GM21786 (cell line): ENCODE results near the gene ATP2A1.
A peak's percentile ranks its signal among the peaks of the same experiment; 100 is the strongest.
"Not testable (repeated sequence)": the region's sequence is repeated elsewhere in the genome, so short reads cannot be mapped to it uniquely, and the experiment has no call there.

Experiments used
- ATAC-seq: cut with Tn5 transposase; IDR thresholded peaks from one replicate; pipeline ENCODE4 v1.9.1; 2021; ENCODE audit not compliant: unreplicated experiment

ATP2A1 gene

GRCh38 chr16:28932339-28933141 lies 54.3 kb downstream of the ATP2A1 start:
- ATAC-seq: no peak

DNA sequence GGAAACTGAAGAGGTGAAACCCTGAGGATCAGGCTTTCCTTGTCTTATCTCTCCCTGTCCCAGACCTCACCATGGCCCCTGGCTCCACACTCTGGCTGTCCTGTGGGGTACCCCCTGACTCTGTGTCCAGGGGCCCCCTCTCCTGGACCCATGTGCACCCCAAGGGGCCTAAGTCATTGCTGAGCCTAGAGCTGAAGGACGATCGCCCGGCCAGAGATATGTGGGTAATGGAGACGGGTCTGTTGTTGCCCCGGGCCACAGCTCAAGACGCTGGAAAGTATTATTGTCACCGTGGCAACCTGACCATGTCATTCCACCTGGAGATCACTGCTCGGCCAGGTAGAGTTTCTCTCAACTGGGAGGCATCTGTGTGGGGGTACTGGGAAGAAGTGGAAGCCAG lies 54.9 kb downstream of the ATP2A1 start:
- no peak for ATAC-seq

DNA sequence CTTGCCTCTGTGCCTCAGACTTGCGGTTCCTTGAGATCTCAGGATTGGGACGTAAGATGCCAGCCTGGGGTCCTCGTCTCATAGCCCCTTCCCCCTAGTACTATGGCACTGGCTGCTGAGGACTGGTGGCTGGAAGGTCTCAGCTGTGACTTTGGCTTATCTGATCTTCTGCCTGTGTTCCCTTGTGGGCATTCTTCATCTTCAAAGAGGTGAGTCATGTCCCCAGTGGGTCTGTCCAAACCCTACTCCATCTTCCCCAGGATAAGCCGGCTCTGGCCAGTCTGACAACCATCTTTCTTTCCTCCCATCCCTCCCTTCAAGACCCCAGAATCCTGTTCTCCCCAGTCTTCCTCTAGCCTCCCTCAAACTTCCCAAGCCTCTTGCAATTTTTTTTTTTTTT lies 57.1 kb downstream of the ATP2A1 start:
- no peak for ATAC-seq

- ATAC-seq: peak; percentile 55
Observed at GRCh38 chr16:28935924-28936783, 57.9 kb downstream of the ATP2A1 start.

DNA sequence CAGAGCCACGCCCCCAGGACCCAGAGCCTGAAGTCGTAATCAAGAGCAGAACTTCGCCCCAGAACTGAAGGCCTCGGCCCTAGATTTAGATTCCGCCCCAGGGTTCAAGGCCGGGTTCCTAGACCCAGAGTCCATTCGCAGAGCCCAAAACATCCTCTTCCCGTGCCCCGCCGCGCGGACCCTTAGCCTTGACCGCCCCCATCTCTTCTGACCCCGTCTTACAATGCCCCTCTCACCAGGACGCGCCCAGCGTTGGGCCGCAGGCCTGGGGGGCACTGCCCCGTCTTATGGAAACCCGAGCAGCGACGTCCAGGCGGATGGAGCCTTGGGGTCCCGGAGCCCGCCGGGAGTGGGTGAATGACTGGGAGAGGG lies 58.5 kb downstream of the ATP2A1 start:
- ATAC-seq: no peak

DNA sequence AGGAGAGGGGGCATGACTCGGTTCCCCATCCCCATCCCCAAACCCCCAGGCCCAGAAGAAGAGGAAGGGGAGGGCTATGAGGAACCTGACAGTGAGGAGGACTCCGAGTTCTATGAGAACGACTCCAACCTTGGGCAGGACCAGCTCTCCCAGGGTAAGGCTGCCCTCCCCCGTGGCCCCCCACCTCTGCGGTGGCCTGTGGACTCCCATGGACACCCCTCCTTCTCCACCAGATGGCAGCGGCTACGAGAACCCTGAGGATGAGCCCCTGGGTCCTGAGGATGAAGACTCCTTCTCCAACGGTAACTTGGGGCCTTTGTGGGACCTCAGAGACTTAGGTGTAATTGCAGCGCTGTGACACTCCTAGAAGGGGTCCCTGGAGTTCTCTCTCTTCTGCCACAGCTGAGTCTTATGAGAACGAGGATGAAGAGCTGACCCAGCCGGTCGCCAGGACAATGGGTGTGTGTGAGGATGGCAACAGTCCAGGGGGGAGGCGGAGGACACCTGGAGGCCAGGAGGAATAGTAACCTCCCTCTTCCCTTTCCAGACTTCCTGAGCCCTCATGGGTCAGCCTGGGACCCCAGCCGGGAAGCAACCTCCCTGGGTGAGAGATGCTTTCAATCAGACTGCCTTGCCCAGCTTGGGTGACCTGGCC lies 59.1 kb downstream of the ATP2A1 start:
- ATAC-seq: no peak

DNA sequence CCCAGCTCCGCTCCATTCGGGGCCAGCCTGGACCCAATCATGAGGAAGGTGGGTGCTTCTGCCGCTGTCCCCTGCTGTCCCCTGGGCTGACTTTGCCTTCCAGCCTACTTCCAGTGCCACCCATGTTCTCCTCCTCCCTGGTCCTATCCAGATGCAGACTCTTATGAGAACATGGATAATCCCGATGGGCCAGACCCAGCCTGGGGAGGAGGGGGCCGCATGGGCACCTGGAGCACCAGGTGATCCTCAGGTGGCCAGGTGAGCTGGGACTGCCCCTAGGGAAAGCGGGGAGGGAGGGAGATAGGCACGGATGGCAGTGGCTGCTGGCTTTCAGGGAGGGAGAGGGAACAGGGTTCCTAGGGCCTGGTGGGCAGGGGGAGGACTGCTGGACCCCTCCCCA lies 60.4 kb downstream of the ATP2A1 start:
- no peak for ATAC-seq

- not testable (repeated sequence) for ATAC-seq
Observed at GRCh38 chr16:28939825-28940224, 61.5 kb downstream of the ATP2A1 start.

DNA sequence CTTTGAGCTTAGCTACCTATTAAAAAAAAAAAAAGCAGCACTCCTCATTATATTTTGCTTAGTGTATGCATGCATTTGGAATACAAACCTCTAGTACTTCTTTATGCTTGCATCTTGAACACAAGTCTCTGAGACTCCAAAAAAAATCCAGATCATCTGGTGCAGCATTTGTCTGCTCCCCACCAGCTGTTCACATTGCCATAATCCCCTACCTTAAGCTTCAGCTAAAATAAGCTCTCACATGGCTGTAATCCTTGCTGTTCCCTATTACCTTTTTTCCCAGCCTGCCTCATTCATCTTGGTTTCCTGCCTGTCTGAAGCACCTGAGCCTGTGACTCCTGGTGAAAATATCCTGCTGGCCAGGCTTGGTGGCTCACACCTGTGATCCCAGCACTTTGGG lies 65.0 kb downstream of the ATP2A1 start:
- ATAC-seq: no peak

- ATAC-seq: no peak
Observed at GRCh38 chr16:28946681-28947080, 68.4 kb downstream of the ATP2A1 start.

- peak; percentile 91 for ATAC-seq
Observed at GRCh38 chr16:28950648-28951409, 72.5 kb downstream of the ATP2A1 start, which contains the start of gene NFATC2IP. TSS of gene NFATC2IP (plus strand) at chr16:28950937. CDS start at chr16:28951012, 75 bp downstream.

GRCh38 chr16:28951410-28951943 lies 73.2 kb downstream of the ATP2A1 start:
- no peak for ATAC-seq
